AG09309 (cell line): Measurements from ENCODE around the gene PCDHGB4.
"Not testable (repeated sequence)": the region's sequence is repeated elsewhere in the genome, so short reads cannot be mapped to it uniquely, and the experiment has no call there.

Experiments
- DNase-seq: peaks from one replicate; pipeline ENCODE4 v3.0.0-alpha.2; 2010; ENCODE audit warnings: low read depth
- H3K4me3 ChIP-seq: 2 replicates; pipeline ENCODE4 v1.5.1; 2011; ENCODE audit warnings: mild to moderate bottlenecking, low read depth, low read length, moderate library complexity; ENCODE audit not compliant: control insufficient read depth
- CTCF ChIP-seq: IDR thresholded peaks from 2 replicates; pipeline ENCODE4 v1.5.1; 2011; ENCODE audit warnings: mild to moderate bottlenecking, low read depth, low read length, inconsistent platforms; ENCODE audit not compliant: insufficient read depth, control insufficient read depth; ENCODE audit errors: missing control alignments

Gene PCDHGB4

DNA sequence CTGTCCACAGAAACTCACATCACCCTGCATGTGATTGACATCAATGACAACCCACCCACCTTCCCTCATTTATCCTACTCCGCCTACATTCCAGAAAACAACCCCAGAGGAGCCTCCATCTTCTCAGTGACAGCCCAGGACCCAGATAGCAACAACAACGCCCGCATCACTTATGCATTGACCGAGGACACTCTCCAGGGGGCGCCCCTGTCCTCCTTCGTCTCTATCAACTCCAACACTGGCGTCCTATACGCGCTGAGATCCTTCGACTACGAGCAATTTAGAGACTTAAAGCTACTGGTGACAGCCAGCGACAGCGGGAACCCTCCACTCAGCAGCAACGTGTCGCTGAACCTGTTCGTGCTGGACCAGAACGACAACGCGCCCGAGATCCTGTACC, 42.2 kb upstream of the PCDHGB4 start:
- H3K4me3 ChIP-seq = no peak overlapping the region
- DNase-seq = no peak
- TF ChIP-seq CTCF = no peak

DNA sequence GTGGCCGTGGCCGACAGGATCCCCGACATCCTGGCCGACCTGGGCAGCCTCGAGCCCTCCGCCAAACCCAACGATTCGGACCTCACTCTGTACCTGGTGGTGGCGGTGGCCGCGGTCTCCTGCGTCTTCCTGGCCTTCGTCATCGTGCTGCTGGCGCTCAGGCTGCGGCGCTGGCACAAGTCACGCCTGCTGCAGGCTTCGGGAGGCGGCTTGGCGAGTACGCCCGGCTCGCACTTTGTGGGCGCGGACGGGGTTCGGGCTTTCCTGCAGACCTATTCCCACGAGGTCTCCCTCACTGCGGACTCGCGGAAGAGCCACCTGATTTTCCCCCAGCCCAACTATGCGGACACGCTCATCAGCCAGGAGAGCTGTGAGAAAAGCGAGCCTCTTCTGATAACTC, 41.5 kb upstream of the PCDHGB4 start:
- DNase-seq, H3K4me3 ChIP-seq: not testable (repeated sequence)

DNA sequence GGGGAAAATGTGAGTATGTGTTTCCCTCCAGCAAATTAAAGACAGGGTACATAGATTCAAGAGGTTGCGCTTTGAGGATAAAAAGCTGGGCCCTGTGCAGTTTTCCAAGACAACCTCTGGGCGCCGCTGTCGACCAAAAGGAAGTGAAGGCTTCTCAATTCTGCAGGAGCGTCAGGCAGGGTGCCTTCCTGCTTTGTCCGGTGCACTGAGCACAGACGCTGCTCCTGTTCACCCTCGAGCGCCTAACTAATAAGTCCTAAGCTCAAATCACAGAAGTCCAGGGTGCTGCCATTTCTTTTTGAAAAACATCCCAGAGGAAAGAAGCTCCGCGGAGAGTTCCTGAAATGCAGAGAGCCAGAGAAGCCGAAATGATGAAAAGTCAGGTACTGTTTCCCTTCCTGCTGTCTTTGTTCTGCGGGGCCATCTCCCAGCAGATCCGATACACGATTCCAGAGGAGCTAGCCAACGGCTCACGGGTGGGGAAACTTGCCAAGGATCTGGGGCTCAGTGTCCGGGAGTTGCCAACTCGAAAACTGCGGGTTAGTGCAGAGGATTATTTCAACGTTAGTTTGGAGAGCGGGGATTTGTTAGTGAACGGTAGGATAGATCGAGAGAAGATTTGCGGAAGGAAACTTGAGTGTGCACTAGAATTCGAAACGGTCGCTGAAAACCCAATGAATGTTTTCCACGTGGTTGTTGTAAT, 37.4 kb upstream of the PCDHGB4 start, which contains the start of gene PCDHGB1:
TSS of gene PCDHGB1 (plus strand) at position 183 of the 703 bp plus-strand sequence. CDS start at position 345, 162 bp downstream.
- peak; percentile 64 for TF ChIP-seq CTCF
- peak within 1 kb of the TSS; percentile 12 for H3K4me3 ChIP-seq
- no peak for DNase-seq

DNA sequence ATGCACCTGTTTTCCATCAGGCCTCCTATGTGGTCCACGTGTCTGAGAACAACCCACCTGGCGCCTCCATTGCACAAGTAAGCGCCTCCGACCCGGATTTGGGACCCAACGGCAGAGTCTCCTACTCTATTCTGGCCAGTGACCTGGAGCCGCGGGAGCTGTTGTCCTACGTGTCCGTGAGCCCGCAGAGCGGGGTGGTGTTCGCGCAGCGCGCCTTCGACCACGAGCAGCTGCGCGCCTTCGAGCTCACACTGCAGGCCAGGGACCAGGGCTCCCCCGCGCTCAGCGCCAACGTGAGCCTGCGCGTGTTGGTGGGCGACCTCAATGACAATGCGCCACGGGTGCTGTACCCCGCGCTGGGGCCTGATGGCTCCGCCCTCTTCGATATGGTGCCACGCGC, 35.9 kb upstream of the PCDHGB4 start:
- DNase-seq = no peak
- no peak overlapping the region for H3K4me3 ChIP-seq
- TF ChIP-seq CTCF = no peak

- TF ChIP-seq CTCF = peak; percentile 50
- no peak for DNase-seq
- peak within 1 kb of the TSS; percentile 37 for H3K4me3 ChIP-seq
Observed at GRCh38 chr5:141354900-141355469, 32.5 kb upstream of the PCDHGB4 start, which contains the start of gene PCDHGA4. TSS of gene PCDHGA4 (plus strand) at chr5:141355021. CDS start at chr5:141355108, 87 bp downstream.

DNA sequence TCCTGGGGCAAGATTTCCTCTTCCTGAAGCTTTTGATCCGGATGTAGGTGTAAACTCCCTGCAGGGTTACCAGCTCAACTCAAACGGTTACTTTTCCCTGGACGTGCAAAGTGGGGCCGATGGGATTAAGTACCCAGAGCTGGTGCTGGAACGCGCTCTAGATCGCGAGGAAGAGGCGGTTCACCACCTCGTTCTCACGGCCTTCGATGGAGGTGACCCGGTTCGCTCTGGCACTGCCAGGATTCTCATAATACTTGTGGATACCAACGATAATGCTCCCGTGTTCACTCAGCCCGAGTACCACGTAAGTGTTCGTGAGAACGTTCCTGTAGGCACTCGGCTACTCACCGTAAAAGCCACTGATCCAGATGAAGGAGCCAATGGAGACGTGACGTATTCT, 31.9 kb upstream of the PCDHGB4 start:
- H3K4me3 ChIP-seq = peak overlapping the region; percentile 37
- TF ChIP-seq CTCF = no peak
- DNase-seq = no peak

DNA sequence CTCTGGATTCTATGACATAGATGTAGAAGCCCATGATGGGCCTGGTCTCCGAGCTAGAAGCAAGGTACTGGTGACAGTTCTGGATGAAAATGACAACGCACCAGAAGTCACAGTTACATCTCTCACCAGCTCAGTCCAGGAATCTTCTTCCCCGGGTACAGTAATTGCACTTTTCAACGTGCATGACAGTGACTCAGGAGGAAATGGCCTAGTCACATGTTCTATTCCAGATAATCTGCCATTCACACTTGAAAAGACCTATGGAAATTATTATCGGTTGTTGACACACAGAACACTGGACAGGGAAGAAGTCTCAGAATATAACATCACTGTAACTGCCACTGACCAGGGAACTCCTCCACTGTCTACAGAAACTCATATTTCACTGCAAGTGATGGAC, 31.4 kb upstream of the PCDHGB4 start:
- no peak for DNase-seq
- TF ChIP-seq CTCF = no peak
- H3K4me3 ChIP-seq = no peak overlapping the region
